ENCODE results near the gene KRTAP9-8. TPM values are rescaled to one million over a fixed set of nuclear protein-coding genes. Genes with fewer than 3 reads are reported as not detected.

The KRTAP9-8 gene
- total RNA-seq, 2 experiments from 2014 or later = not detected

DNA sequence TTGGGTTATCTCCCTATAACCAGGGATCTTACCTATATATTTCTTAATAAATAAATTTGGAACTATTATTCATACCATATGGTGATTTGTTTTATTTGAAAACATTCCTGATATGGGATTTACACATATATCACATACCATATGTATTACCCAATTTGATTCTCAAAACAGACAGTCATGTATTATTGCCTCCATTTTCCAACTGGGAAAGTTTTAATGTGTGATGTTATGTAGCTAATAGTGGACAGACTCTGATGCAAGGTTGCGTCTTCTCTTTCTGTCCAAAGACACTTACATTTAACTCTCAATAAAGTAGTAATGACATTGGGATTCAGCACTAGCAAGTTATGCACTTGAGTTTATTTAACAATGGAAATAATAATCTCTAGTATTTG is 18.5 kb downstream of the KRTAP9-8 start:
- H3K27ac ChIP-seq (ENCODE audit: low read depth in 1 of 2, low read length in 2 of 2) = no peak overlapping the region
- H3K36me3 ChIP-seq (ENCODE audit: insufficient read depth, low read length) = no peaks in the 10 kb centered on the region
- Mint-ChIP-seq H3K36me3 (ENCODE audit: low read depth) (no peaks in the 10 kb centered on the region), H3K4me1 (ENCODE audit: low read depth) (peaks cover 14% of the 10 kb centered on the region), H3K9me3 (no peaks in the 10 kb centered on the region), H3K4me3 (no peak overlapping the region), H3K27me3 (peaks cover 24% of the 10 kb centered on the region), H3K27ac (no peak overlapping the region)
- no peaks in the 10 kb centered on the region for H3K4me1 ChIP-seq (ENCODE audit: insufficient read depth, low read length)
- no peaks in the 10 kb centered on the region for H3K9me3 ChIP-seq (ENCODE audit: control insufficient read depth in 1 of 2, insufficient read depth in 1 of 2, low read length in 2 of 2)
- CTCF ChIA-PET = interaction anchor here (0.9 kb wide), 1 partner anchor 30 kb away, joined by 3 read pairs; no protein-coding TSS in a partner anchor
- intact Hi-C loops (cut with DNase I, micrococcal nuclease) = no loop called here
- POLR2A ChIA-PET = no interaction called here
- H3K4me3 ChIP-seq (ENCODE audit: low read length) = no peak overlapping the region
- no peaks in the 10 kb centered on the region for H3K27me3 ChIP-seq (ENCODE audit: control insufficient read depth in 1 of 2, insufficient read depth in 2 of 2, low read length in 2 of 2)
- DNase-seq (no peak), ATAC-seq (ENCODE audit: poor library complexity) (no peak)
- TF ChIP-seq, protein P1, sequence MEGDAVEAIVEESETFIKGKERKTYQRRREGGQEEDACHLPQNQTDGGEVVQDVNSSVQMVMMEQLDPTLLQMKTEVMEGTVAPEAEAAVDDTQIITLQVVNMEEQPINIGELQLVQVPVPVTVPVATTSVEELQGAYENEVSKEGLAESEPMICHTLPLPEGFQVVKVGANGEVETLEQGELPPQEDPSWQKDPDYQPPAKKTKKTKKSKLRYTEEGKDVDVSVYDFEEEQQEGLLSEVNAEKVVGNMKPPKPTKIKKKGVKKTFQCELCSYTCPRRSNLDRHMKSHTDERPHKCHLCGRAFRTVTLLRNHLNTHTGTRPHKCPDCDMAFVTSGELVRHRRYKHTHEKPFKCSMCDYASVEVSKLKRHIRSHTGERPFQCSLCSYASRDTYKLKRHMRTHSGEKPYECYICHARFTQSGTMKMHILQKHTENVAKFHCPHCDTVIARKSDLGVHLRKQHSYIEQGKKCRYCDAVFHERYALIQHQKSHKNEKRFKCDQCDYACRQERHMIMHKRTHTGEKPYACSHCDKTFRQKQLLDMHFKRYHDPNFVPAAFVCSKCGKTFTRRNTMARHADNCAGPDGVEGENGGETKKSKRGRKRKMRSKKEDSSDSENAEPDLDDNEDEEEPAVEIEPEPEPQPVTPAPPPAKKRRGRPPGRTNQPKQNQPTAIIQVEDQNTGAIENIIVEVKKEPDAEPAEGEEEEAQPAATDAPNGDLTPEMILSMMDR (IDR thresholded peaks at IDR 0.05) = no peak

DNA sequence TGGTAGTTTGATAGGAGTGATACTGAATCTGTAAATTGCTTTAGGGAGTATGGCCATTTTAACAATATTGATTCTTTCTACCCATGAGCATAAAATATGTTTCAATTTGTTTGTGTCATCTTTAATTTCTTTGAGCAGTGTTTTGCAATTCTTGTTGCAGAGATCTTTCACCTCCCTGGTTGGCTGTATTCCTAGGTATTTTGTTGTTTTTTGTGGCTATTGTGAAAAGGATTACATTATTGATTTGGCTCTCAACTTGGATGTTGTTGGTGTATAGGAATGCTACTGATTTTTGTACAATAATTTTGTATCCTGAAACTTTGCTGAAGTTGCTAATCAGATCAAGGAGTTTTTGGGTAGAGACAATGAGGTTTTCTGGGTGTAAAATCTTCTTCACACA is 20.6 kb downstream of the KRTAP9-8 start:
- POLR2A ChIA-PET = no interaction called here
- intact Hi-C loops (cut with DNase I, micrococcal nuclease) = no loop called here
- Mint-ChIP-seq H3K4me3 (no peak overlapping the region), H3K36me3 (ENCODE audit: low read depth) (no peaks in the 10 kb centered on the region), H3K27ac (no peak overlapping the region), H3K27me3 (peaks cover 15% of the 10 kb centered on the region), H3K9me3 (no peaks in the 10 kb centered on the region), H3K4me1 (ENCODE audit: low read depth) (peaks cover 28% of the 10 kb centered on the region)
- DNase-seq (no peak), ATAC-seq (ENCODE audit: poor library complexity) (no peak)
- TF ChIP-seq, protein P1 (IDR thresholded peaks at IDR 0.05) = no peak
- CTCF ChIA-PET = no interaction called here
- H3K36me3 ChIP-seq (ENCODE audit: insufficient read depth, low read length) = no peaks in the 10 kb centered on the region
- H3K27me3 ChIP-seq (ENCODE audit: control insufficient read depth in 1 of 2, insufficient read depth in 2 of 2, low read length in 2 of 2) = no peaks in the 10 kb centered on the region
- no peaks in the 10 kb centered on the region for H3K9me3 ChIP-seq (ENCODE audit: control insufficient read depth in 1 of 2, insufficient read depth in 1 of 2, low read length in 2 of 2)
- H3K4me1 ChIP-seq (ENCODE audit: insufficient read depth, low read length) = no peaks in the 10 kb centered on the region
- H3K27ac ChIP-seq (ENCODE audit: low read depth in 1 of 2, low read length in 2 of 2) = no peak overlapping the region
- no peak overlapping the region for H3K4me3 ChIP-seq (ENCODE audit: low read length)

DNA sequence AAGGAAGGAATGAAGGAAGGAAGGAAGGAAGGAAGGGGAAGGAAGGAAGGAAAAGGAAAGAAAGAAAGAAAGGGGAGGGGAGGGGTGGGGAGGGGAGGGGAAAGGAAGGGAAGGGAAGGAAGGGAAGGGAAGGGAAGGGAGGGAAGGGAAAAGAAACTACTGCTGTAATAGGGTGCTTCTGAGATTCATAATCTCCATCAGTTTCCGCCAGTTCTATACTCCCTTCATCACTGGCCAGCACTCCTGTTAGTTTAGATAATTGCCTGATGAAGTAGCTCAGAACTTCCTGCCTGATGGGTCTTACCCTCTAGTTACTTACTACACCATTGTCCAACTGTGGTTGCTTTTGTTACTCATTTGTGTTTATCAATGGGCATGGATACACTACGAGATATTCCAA is 25.4 kb downstream of the KRTAP9-8 start:
- H3K27me3 ChIP-seq (ENCODE audit: control insufficient read depth in 1 of 2, insufficient read depth in 2 of 2, low read length in 2 of 2) = no peaks in the 10 kb centered on the region
- no peak for DNase-seq
- H3K27ac ChIP-seq (ENCODE audit: low read depth in 1 of 2, low read length in 2 of 2) = no peak overlapping the region
- H3K4me3 ChIP-seq (ENCODE audit: low read length) = no peak overlapping the region
- Mint-ChIP-seq H3K9me3 (no peaks in the 10 kb centered on the region), H3K4me3 (no peak overlapping the region), H3K4me1 (ENCODE audit: low read depth) (peaks cover 31% of the 10 kb centered on the region), H3K27me3 (peaks cover 14% of the 10 kb centered on the region), H3K27ac (no peak overlapping the region), H3K36me3 (ENCODE audit: low read depth) (no peaks in the 10 kb centered on the region)
- POLR2A ChIA-PET = interaction anchor here (1.0 kb wide), 1 partner anchor 45 kb away, joined by 4 read pairs; the partner anchor contains the start of gene KRTAP16-1
- no peaks in the 10 kb centered on the region for H3K9me3 ChIP-seq (ENCODE audit: control insufficient read depth in 1 of 2, insufficient read depth in 1 of 2, low read length in 2 of 2)
- TF ChIP-seq, protein P1 (IDR thresholded peaks at IDR 0.05) = no peak
- no peaks in the 10 kb centered on the region for H3K36me3 ChIP-seq (ENCODE audit: insufficient read depth, low read length)
- CTCF ChIA-PET = no interaction called here
- H3K4me1 ChIP-seq (ENCODE audit: insufficient read depth, low read length) = no peaks in the 10 kb centered on the region
- no peak for ATAC-seq (ENCODE audit: poor library complexity)
- intact Hi-C loops (cut with DNase I, micrococcal nuclease) = no loop called here

Data from CD4-positive, alpha-beta T cell (primary cell).